Measurements from ENCODE around the gene INO80B.
A peak's percentile ranks its signal among the peaks of the same experiment; 100 is the strongest.

INO80B gene

DNA sequence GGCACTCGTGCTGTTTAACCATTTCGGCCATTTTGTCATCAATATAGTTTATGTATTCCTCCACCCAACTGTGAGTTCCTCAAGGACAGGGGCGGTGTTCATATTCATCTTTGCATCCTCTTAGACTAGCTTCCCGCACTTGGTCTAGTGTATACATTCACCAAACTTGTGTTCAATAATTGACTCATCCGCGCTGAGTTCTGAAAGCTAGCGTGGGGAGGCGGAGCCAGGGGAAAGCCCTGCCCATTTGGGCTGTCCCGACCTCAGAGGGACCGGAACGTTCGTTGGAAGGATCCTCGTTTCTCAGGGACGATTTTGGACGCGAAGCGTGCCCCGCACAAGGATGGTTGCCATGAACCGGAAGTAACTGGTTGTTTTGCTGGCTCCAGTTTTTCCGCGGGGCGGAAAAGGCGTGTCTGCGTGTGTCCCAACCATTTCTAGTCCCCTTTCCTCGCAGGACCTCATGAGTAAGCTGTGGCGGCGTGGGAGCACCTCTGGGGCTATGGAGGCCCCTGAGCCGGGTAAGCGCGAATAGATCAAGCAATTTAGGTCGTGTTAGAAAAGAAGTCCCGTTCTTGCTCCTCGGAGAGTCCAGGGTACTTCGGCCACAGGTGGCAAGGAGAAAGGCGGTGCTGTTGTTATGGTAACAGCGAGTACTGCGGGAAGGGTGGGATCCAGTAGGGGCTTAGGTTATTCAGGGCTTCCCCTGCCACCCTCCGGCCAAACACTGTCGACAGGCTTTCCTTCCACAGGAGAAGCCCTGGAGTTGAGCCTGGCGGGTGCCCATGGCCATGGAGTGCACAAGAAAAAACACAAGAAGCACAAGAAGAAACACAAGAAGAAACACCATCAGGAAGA lies at the start of gene INO80B:
Gene INO80B, plus strand, starts transcription at position 434 of the 858 bp plus-strand sequence. Its CDS starts 30 bp downstream, at position 464.
- peak within 1 kb of the TSS; percentile 98 for H3K27ac ChIP-seq
- no peak for TF ChIP-seq ZFX (IDR thresholded peaks at IDR 0.05; ENCODE audit: borderline replicate concordance)
- TF ChIP-seq CTCF (IDR thresholded peaks at IDR 0.05): no peak

DNA sequence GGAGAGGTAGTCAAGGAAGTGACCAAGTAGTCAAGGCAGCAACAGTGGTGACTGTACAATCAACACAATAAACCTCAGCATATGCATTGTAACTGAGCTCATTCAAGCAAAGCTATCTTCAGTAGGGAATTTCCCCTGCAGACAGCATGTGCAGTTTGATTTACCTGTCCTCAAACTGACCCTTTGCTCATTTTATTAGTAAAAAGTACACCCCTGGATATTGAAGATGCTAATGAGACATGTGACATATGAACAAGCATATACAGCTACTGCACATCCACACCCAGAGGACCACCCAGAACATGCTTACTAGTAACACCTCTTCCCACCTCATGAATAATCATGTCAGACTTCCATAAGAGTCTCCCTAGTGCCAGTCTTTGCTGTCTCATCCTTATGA lies 48.9 kb upstream of the INO80B start:
- no peak overlapping the region for H3K27ac ChIP-seq
- TF ChIP-seq ZFX (IDR thresholded peaks at IDR 0.05; ENCODE audit: borderline replicate concordance): no peak
- no peak for TF ChIP-seq CTCF (IDR thresholded peaks at IDR 0.05)

- no peak for TF ChIP-seq ZFX (IDR thresholded peaks at IDR 0.05; ENCODE audit: borderline replicate concordance)
- TF ChIP-seq CTCF (IDR thresholded peaks at IDR 0.05): no peak
- no peak overlapping the region for H3K27ac ChIP-seq
Observed at GRCh38 chr2:74407682-74408081, 47.2 kb upstream of the INO80B start.

- H3K27ac ChIP-seq: no peak overlapping the region
- TF ChIP-seq CTCF (IDR thresholded peaks at IDR 0.05) (no peak), ZFX (IDR thresholded peaks at IDR 0.05; ENCODE audit: borderline replicate concordance) (no peak)
Observed at GRCh38 chr2:74413001-74413698, 41.7 kb upstream of the INO80B start.

- H3K27ac ChIP-seq: no peak overlapping the region
- TF ChIP-seq CTCF (IDR thresholded peaks at IDR 0.05): no peak
- no peak for TF ChIP-seq ZFX (IDR thresholded peaks at IDR 0.05; ENCODE audit: borderline replicate concordance)
Observed at GRCh38 chr2:74414441-74414840, 40.4 kb upstream of the INO80B start.

- H3K27ac ChIP-seq: no peak overlapping the region
- TF ChIP-seq CTCF (IDR thresholded peaks at IDR 0.05): no peak
- TF ChIP-seq ZFX (IDR thresholded peaks at IDR 0.05; ENCODE audit: borderline replicate concordance): no peak
Observed at GRCh38 chr2:74414881-74415761, 39.8 kb upstream of the INO80B start.

Measured in 22Rv1 (cell line).